ENCODE measurements around the gene CRELD1. TPM values are rescaled to one million over a fixed set of nuclear protein-coding genes. Genes with fewer than 3 reads are reported as not detected.

The CRELD1 gene
- total and polyA plus RNA-seq, 9 of the 15 experiments (the other 6 are each of a cell fraction or from before 2014, with no cell fraction given): 3.3 to 25.8 (median 16.5) TPM

DNA sequence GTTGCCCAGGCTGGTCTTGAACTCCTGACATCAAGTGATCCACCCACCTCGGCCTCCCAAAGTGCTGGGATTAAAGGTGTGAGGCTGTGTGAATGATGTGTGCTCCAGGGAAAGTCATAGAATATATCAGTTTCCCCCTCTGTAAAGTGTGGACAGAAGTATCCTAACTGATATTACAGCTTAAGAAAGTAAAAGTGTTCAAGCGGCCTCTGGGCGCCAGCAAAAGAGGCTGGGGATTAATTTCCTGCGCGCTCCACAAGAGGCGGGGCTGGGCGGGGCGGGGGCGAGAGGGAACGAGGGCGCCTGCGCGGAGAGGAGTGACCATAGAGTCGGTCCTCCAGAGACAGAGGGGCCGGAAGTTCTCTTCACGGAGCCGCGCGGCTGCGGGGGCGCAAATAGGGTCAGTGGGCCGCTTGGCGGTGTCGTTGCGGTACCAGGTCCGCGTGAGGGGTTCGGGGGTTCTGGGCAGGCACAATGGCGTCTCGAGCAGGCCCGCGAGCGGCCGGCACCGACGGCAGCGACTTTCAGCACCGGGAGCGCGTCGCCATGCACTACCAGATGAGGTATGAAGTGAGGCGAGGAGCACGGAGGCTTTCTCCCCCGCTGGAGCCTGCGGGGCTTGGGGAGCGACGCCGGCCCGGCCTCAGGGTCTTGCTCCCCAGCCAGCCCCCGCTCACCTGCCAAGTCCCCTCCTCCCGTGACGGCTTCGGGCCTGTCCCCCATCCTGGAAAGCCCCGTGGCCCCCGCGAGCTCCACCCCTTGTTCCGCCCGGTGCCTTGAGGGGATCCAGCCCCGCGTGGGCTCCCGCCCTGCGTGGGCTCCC is 43.2 kb upstream of the CRELD1 start, which contains the start of gene JAGN1 (continued):
- no peak for TF ChIP-seq TCF7L2 (IDR thresholded peaks at IDR 0.05; ENCODE audit: low read depth, low read length)
- peak; percentile 93 for TF ChIP-seq TAF7 (tag; IDR thresholded peaks at IDR 0.05)
- no peak for TF ChIP-seq ZNF79 (CRISPR knock-in tag; IDR thresholded peaks at IDR 0.05; ENCODE audit: low read depth)
- TF ChIP-seq FOXA1 (IDR thresholded peaks at IDR 0.05; ENCODE audit: borderline replicate concordance): no peak
- no peak for TF ChIP-seq SRSF9 (IDR thresholded peaks at IDR 0.05; ENCODE audit: borderline replicate concordance, low read depth, low read length)
- no peak for TF ChIP-seq ZNF175 (CRISPR knock-in tag; IDR thresholded peaks at IDR 0.05; ENCODE audit: low read depth)
- no peak for TF ChIP-seq SRF (CRISPR knock-in tag; IDR thresholded peaks at IDR 0.05)
- no peak for TF ChIP-seq MIER1 (IDR thresholded peaks at IDR 0.05; ENCODE audit: low read depth)
- TF ChIP-seq, protein P1, sequence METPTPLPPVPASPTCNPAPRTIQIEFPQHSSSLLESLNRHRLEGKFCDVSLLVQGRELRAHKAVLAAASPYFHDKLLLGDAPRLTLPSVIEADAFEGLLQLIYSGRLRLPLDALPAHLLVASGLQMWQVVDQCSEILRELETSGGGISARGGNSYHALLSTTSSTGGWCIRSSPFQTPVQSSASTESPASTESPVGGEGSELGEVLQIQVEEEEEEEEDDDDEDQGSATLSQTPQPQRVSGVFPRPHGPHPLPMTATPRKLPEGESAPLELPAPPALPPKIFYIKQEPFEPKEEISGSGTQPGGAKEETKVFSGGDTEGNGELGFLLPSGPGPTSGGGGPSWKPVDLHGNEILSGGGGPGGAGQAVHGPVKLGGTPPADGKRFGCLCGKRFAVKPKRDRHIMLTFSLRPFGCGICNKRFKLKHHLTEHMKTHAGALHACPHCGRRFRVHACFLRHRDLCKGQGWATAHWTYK (CRISPR knock-in tag; IDR thresholded peaks at IDR 0.05): peak; percentile 87
- TF ChIP-seq ZNF444 (CRISPR knock-in tag; IDR thresholded peaks at IDR 0.05): no peak
- TF ChIP-seq, protein P2, sequence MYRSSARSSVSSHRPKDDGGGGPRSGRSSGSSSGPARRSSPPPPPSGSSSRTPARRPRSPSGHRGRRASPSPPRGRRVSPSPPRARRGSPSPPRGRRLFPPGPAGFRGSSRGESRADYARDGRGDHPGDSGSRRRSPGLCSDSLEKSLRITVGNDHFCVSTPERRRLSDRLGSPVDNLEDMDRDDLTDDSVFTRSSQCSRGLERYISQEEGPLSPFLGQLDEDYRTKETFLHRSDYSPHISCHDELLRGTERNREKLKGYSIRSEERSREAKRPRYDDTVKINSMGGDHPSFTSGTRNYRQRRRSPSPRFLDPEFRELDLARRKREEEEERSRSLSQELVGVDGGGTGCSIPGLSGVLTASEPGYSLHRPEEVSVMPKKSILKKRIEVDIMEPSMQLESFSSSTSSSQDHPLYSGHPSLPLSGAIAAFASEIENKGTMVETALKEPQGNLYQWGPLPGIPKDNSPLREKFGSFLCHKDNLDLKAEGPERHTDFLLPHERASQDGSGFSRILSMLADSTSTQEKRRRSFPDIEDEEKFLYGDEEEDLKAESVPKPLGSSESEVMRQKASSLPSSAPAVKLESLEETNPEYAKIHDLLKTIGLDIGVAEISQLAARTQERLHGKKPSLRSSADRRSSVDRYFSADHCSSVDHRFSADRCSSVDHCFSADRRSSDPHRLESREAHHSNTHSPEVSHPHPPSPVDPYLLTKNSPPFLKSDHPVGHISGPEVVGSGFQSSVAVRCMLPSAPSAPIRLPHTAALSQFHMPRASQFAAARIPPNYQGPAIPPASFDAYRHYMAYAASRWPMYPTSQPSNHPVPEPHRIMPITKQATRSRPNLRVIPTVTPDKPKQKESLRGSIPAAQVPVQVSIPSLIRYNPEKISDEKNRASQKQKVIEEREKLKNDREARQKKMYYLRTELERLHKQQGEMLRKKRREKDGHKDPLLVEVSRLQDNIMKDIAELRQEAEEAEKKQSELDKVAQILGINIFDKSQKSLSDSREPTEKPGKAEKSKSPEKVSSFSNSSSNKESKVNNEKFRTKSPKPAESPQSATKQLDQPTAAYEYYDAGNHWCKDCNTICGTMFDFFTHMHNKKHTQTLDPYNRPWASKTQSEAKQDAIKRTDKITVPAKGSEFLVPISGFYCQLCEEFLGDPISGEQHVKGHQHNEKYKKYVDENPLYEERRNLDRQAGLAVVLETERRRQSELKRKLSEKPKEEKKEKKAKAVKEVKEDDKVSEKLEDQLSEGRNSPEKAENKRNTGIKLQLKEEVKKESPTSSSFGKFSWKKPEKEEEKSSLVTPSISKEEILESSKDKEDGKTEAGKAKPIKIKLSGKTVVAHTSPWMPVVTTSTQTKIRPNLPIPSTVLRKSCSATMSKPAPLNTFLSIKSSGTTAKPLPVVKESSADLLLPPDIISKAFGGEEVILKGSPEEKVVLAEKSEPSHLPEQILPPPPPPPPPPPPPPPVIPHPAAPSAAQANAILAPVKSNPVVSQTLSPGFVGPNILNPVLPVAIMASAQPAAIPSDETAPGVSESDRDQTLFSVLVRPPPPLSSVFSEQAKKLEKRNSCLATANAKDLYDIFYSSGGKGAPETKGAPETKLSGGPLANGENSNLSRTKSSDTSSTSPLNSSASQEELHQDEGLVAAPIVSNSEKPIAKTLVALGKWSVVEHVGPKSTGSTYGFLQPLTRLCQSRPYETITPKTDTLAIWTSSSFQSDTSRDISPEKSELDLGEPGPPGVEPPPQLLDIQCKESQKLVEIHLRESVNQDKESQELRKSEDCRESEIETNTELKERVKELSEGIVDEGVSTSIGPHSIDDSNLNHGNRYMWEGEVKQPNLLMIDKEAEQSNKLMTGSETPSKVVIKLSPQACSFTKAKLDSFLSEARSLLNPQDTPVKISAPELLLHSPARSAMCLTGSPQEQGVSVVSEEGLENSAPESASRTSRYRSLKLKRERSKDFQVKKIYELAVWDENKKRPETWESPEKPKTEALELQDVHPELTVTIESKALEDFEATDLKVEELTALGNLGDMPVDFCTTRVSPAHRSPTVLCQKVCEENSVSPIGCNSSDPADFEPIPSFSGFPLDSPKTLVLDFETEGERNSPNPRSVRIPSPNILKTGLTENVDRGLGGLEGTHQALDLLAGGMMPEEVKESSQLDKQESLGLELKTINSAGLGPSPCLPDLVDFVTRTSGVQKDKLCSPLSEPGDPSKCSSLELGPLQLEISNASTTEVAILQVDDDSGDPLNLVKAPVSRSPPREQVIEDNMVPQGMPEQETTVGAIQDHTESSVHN (IDR thresholded peaks at IDR 0.05; ENCODE audit: borderline replicate concordance in 1 of 2, low read depth in 1 of 2): no peak
- TF ChIP-seq, protein P3, sequence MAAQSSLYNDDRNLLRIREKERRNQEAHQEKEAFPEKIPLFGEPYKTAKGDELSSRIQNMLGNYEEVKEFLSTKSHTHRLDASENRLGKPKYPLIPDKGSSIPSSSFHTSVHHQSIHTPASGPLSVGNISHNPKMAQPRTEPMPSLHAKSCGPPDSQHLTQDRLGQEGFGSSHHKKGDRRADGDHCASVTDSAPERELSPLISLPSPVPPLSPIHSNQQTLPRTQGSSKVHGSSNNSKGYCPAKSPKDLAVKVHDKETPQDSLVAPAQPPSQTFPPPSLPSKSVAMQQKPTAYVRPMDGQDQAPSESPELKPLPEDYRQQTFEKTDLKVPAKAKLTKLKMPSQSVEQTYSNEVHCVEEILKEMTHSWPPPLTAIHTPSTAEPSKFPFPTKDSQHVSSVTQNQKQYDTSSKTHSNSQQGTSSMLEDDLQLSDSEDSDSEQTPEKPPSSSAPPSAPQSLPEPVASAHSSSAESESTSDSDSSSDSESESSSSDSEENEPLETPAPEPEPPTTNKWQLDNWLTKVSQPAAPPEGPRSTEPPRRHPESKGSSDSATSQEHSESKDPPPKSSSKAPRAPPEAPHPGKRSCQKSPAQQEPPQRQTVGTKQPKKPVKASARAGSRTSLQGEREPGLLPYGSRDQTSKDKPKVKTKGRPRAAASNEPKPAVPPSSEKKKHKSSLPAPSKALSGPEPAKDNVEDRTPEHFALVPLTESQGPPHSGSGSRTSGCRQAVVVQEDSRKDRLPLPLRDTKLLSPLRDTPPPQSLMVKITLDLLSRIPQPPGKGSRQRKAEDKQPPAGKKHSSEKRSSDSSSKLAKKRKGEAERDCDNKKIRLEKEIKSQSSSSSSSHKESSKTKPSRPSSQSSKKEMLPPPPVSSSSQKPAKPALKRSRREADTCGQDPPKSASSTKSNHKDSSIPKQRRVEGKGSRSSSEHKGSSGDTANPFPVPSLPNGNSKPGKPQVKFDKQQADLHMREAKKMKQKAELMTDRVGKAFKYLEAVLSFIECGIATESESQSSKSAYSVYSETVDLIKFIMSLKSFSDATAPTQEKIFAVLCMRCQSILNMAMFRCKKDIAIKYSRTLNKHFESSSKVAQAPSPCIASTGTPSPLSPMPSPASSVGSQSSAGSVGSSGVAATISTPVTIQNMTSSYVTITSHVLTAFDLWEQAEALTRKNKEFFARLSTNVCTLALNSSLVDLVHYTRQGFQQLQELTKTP (IDR thresholded peaks at IDR 0.05; ENCODE audit: low read depth in 1 of 2, partially characterized antibody in 2 of 2): peak in 1 of 2 experiments; percentile 17
- TF ChIP-seq CBFA2T3 (IDR thresholded peaks at IDR 0.05): 0 out of 2 replicates have a peak, but pooled peaks have one; percentile 4
